Coronary artery (tissue), 2 donors: ENCODE measurements around the gene MRPS26.

Experiments used
- DNase-seq: peaks from one replicate; pipeline ENCODE4 v3.0.0-alpha.2; 2017; ENCODE audit warnings: low spot score
- H3K27ac ChIP-seq, 2 donors: fragments of 200-600 bp; sonication (generic); one replicate each; pipeline ENCODE4 v1.5.1; 2016 to 2019
- H3K4me3 ChIP-seq: fragments of 200-600 bp; sonication (generic); 2 replicates; pipeline ENCODE4 v1.5.1; 2016; ENCODE audit warnings: mild to moderate bottlenecking, moderate library complexity
- CTCF ChIP-seq: fragments of 200-600 bp; sonication (generic); IDR thresholded peaks from one replicate; pipeline ENCODE4 v1.5.1; 2019; ENCODE audit warnings: antibody characterized with exemption

The MRPS26 gene

GRCh38 chr20:3094848-3095629 is 49.2 kb downstream of the MRPS26 start:
- Histone ChIP-seq H3K27ac (no peak overlapping the region), H3K4me3 (no peak overlapping the region)
- TF ChIP-seq CTCF: no peak
- DNase-seq: no peak
